AG10803 (cell line): ENCODE measurements around the gene L3MBTL4.

Experiments used
- DNase-seq: peaks from one replicate; pipeline ENCODE4 v3.0.0; 2010; ENCODE audit warnings: low read depth
- H3K4me3 ChIP-seq: 2 replicates; pipeline ENCODE4 v1.5.1; 2011; ENCODE audit warnings: mild to moderate bottlenecking, low read length, control low read depth
- TF ChIP-seq, protein P1 (sequence below): conservative IDR thresholded peaks from 2 replicates; pipeline ENCODE4 v1.5.1; 2011; ENCODE audit warnings: mild to moderate bottlenecking, low read length, control low read depth, inconsistent platforms

The L3MBTL4 gene

DNA sequence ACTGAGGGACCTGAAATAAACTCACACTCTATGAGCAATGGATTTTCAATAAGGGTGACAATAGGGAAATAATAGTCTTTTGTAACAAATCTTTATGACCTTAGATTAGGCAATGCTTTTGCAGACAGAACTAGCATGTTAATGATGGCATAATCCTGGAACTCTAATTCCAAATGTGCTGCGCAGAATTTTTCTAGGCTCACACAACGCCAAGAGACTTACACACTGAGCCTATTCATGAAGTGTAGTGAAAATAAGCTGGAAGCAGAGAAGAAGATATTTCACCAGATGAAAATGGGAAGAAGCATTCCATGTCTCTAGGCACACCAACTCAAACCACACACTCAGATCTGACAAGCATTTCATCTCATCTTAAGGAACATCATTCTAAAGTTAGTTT lies 178.5 kb downstream of the L3MBTL4 start:
- H3K4me3 ChIP-seq: no peak overlapping the region
- TF ChIP-seq, protein P1, sequence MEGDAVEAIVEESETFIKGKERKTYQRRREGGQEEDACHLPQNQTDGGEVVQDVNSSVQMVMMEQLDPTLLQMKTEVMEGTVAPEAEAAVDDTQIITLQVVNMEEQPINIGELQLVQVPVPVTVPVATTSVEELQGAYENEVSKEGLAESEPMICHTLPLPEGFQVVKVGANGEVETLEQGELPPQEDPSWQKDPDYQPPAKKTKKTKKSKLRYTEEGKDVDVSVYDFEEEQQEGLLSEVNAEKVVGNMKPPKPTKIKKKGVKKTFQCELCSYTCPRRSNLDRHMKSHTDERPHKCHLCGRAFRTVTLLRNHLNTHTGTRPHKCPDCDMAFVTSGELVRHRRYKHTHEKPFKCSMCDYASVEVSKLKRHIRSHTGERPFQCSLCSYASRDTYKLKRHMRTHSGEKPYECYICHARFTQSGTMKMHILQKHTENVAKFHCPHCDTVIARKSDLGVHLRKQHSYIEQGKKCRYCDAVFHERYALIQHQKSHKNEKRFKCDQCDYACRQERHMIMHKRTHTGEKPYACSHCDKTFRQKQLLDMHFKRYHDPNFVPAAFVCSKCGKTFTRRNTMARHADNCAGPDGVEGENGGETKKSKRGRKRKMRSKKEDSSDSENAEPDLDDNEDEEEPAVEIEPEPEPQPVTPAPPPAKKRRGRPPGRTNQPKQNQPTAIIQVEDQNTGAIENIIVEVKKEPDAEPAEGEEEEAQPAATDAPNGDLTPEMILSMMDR: no peak
- no peak for DNase-seq

DNA sequence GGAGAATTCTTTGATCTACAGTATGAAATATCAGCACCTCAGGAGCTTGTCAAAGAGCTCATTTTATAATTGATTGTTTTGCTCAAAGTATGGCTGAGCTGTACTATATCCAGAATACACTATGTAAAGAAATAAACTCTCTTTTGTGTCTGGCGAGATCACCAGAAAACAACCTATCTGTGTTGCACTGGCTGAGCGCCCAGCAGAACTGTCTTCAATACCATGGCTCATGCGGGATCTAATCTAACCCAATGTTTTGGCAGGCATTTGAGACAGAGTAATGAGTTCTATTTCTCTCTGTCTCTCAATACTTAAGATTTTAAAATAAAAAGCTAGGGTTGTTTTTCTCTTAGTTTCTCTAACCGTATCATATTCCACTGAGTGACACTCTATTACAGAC lies 192.4 kb downstream of the L3MBTL4 start:
- TF ChIP-seq, protein P1: no peak
- no peak for DNase-seq
- H3K4me3 ChIP-seq: no peak overlapping the region

GRCh38 chr18:6221602-6222014 lies 193.1 kb downstream of the L3MBTL4 start:
- DNase-seq: no peak
- TF ChIP-seq, protein P1: no peak
- no peak overlapping the region for H3K4me3 ChIP-seq

DNA sequence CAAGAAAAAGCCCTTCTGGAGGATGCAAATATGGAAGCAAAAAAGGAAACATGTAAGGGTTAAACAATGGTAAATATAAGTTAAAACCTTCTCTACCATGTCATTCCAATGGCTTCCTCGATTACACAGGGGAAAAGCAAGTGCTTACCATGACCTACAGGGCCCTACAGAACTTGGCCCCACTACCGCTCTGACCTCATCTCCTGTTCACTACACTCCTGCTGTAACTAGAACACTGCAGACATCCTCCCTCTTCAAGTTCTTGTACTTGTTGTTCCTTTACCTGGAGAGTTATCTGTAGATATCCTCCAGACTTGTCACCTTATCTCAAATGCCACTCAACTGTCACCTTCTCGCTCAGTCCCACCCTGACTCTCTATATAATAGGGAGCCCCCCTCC lies 194.6 kb downstream of the L3MBTL4 start:
- no peak overlapping the region for H3K4me3 ChIP-seq
- TF ChIP-seq, protein P1: no peak
- no peak for DNase-seq

DNA sequence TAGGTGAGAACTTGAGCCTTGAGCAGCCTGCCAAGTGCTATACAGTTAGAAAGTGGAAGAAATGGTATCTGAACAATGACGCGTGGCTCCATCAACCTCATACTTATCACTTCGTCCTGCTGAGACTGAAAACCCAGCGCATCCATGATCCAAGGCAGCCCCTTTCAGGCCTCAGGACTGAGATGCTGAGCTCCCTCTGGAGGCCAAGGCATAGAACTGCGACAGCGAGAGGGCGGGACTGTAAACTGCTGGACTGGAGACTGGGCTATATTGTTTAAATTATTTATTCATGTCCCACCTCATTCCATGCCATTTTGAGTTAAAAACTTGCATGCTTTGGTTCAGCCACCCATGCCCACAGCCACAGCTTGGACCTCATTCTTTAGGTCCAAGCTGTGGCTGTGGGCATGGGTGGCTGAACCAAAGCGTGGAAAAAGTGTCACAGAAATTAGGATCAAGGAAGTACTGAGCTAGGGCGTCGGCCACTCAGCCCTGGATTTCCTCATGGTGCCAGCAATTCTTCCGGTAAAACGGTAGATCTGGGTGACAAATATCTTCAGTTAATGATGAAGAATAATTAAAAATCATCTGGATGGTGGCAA lies 195.5 kb downstream of the L3MBTL4 start:
- no peak overlapping the region for H3K4me3 ChIP-seq
- TF ChIP-seq, protein P1: peak; percentile 93
- DNase-seq: peak; percentile 49

DNA sequence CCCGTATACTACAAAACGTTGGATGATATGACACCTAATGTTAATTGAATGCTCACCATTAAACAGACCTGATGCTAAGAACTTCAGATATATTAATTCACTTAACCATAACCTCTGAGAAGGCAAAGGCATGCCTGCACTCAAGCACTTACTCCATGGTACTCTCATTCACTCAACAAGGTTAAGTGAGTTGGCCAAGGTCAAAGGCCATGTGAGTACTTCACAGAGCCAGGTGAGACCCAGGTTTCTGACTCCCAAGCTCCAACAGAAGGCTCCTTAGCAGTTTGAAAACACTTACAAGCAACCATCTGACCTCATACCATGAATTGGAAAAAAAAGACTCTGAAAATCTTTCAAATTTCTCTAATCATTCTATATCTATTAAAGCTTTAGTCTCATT lies 198.8 kb downstream of the L3MBTL4 start:
- no peak for DNase-seq
- H3K4me3 ChIP-seq: no peak overlapping the region
- TF ChIP-seq, protein P1: no peak

GRCh38 chr18:6211174-6211504 lies 203.6 kb downstream of the L3MBTL4 start:
- no peak for DNase-seq
- TF ChIP-seq, protein P1: no peak
- no peak overlapping the region for H3K4me3 ChIP-seq
